Smooth muscle cell (in vitro differentiated cells): ENCODE measurements around the gene CRIM1. TPM values are rescaled to one million over a fixed set of nuclear protein-coding genes. Genes with fewer than 3 reads are reported as not detected.

Experiments
- DNase-seq: peaks from one replicate; lab custom pipeline; 2025; ENCODE audit not compliant: unreplicated experiment; lab: John Stamatoyannopoulos, UW
- H2AFZ ChIP-seq: fragments of 200-600 bp; sonication (generic); 2 replicates; pipeline ENCODE4 v1.6.0; 2016; ENCODE audit warnings: antibody characterized with exemption, low read depth, mild to moderate bottlenecking
- H3F3A ChIP-seq: fragments of 200-600 bp; sonication (generic); 2 replicates; pipeline ENCODE4 v1.6.0; 2017; ENCODE audit warnings: antibody characterized with exemption, low read depth
- H3K27ac ChIP-seq: fragments of 200-600 bp; sonication (generic); 2 replicates; pipeline ENCODE4 v1.5.1; 2016; ENCODE audit warnings: low read depth, mild to moderate bottlenecking
- H3K27me3 ChIP-seq: fragments of 200-600 bp; sonication (generic); 2 replicates; pipeline ENCODE4 v1.6.1; 2016; ENCODE audit warnings: low read depth, mild to moderate bottlenecking
- H3K36me3 ChIP-seq: fragments of 200-600 bp; sonication (generic); 2 replicates; pipeline ENCODE4 v1.5.1; 2016; ENCODE audit warnings: low read depth
- H3K4me1 ChIP-seq: fragments of 200-600 bp; sonication (generic); 2 replicates; pipeline ENCODE4 v1.5.1; 2016; ENCODE audit warnings: low read depth
- H3K4me2 ChIP-seq: fragments of 200-600 bp; sonication (generic); 2 replicates; pipeline ENCODE4 v1.6.0; 2016; ENCODE audit warnings: mild to moderate bottlenecking
- H3K4me3 ChIP-seq: fragments of 200-600 bp; sonication (generic); 2 replicates; pipeline ENCODE4 v1.5.1; 2016; ENCODE audit warnings: mild to moderate bottlenecking
- H3K79me2 ChIP-seq: fragments of 200-600 bp; sonication (generic); 2 replicates; pipeline ENCODE4 v1.6.0; 2016; ENCODE audit warnings: low read depth, mild to moderate bottlenecking
- H3K9ac ChIP-seq: fragments of 200-600 bp; sonication (generic); 2 replicates; pipeline ENCODE4 v1.6.0; 2016; ENCODE audit warnings: low read depth
- H3K9me3 ChIP-seq: fragments of 200-600 bp; sonication (generic); replicated peaks from 2 replicates; pipeline ENCODE4 v1.5.1; 2016; ENCODE audit warnings: low read depth
- H4K20me1 ChIP-seq: fragments of 200-600 bp; sonication (generic); 2 replicates; pipeline ENCODE4 v1.6.0; 2016; ENCODE audit warnings: low read depth
- CTCF ChIP-seq: fragments of 200-600 bp; sonication (generic); IDR thresholded peaks from 2 replicates; pipeline ENCODE4 v1.5.1; 2017; ENCODE audit warnings: borderline replicate concordance, mild to moderate bottlenecking, antibody characterized with exemption; ENCODE audit not compliant: insufficient read depth, poor library complexity, severe bottlenecking
- WGBS: methylation state at CpG from one replicate; pipeline ENCODE4 v1.1.7; 2016; ENCODE audit warnings: low lambda C conversion rate; 5-methylcytosine and 5-hydroxymethylcytosine counted together
- polyA plus RNA-seq: library from polyadenylated mRNA; unstranded; fragments of >200 nt; fragmentation: Nextera tagmentation; extraction: Ambion mirVana; gene quantifications from 2 replicates; pipeline ENCODE4 v1.2.1, GENCODE V29; 2016
- total RNA-seq: library from RNA; depleted of rRNA; stranded (reverse); fragments of >200 nt; gene quantifications from 2 replicates; pipeline ENCODE4 v1.2.3, GENCODE V29; 2014

The CRIM1 gene
- total and polyA plus RNA-seq, 2 experiments from 2014 or later, result 10.1 to 28.0 TPM

GRCh38 chr2:36555789-36556188, 200.2 kb downstream of the CRIM1 start:
- Histone ChIP-seq H3K27ac (no peak overlapping the region), H3K9ac (no peak overlapping the region), H3K36me3 (peaks cover 8% of the 10 kb centered on the region), H3K9me3 (no peaks in the 10 kb centered on the region), H3K4me3 (no peak overlapping the region), H3K4me2 (no peak overlapping the region), H3F3A (peaks cover 9% of the 10 kb centered on the region), H3K4me1 (peaks cover 8% of the 10 kb centered on the region), H3K79me2 (peaks cover 9% of the 10 kb centered on the region), H3K27me3 (no peaks in the 10 kb centered on the region), H2AFZ (no peak overlapping the region), H4K20me1 (no peaks in the 10 kb centered on the region)
- WGBS, result 98% methylated on average over 3 of the region's 3 CpGs
- TF ChIP-seq CTCF, result no peak
- no peak for DNase-seq

- Histone ChIP-seq H3K36me3 (peaks cover 8% of the 10 kb centered on the region), H3K9me3 (no peaks in the 10 kb centered on the region), H3F3A (peaks cover 13% of the 10 kb centered on the region), H4K20me1 (no peaks in the 10 kb centered on the region), H3K4me2 (no peak overlapping the region), H3K4me3 (no peak overlapping the region), H3K27me3 (no peaks in the 10 kb centered on the region), H2AFZ (no peak overlapping the region), H3K79me2 (peaks cover 9% of the 10 kb centered on the region), H3K9ac (no peak overlapping the region), H3K4me1 (peaks cover 16% of the 10 kb centered on the region), H3K27ac (peak overlapping the region; percentile 4)
- DNase-seq, result no peak
- WGBS, result 53% methylated on average over 1 of the region's 1 CpG
- no peak for TF ChIP-seq CTCF
Measured at GRCh38 chr2:36556842-36557241, 201.3 kb downstream of the CRIM1 start.

GRCh38 chr2:36559221-36559942, 203.8 kb downstream of the CRIM1 start:
- TF ChIP-seq CTCF, result no peak
- H3K79me2 ChIP-seq, result peaks cover 9% of the 10 kb centered on the region
- DNase-seq, result no peak
- no peak overlapping the region for H3K4me3 ChIP-seq
- peaks cover 20% of the 10 kb centered on the region for H3F3A ChIP-seq
- WGBS, result 62% methylated on average over 11 of the region's 11 CpGs
- H3K4me2 ChIP-seq, result no peak overlapping the region
- H2AFZ ChIP-seq, result no peak overlapping the region
- H3K9ac ChIP-seq, result no peak overlapping the region
- H3K27me3 ChIP-seq, result no peaks in the 10 kb centered on the region
- H3K27ac ChIP-seq, result peak overlapping the region; percentile 99
- peaks cover 8% of the 10 kb centered on the region for H3K36me3 ChIP-seq
- no peaks in the 10 kb centered on the region for H4K20me1 ChIP-seq
- H3K9me3 ChIP-seq, result no peaks in the 10 kb centered on the region
- H3K4me1 ChIP-seq, result peaks cover 31% of the 10 kb centered on the region

GRCh38 chr2:36560726-36561125, 205.1 kb downstream of the CRIM1 start:
- H3K4me3 ChIP-seq, result no peak overlapping the region
- WGBS, result 84% methylated on average over 5 of the region's 5 CpGs
- no peak overlapping the region for H2AFZ ChIP-seq
- peak overlapping the region; percentile 65 for H3K4me2 ChIP-seq
- H3K36me3 ChIP-seq, result peaks cover 4% of the 10 kb centered on the region
- no peaks in the 10 kb centered on the region for H4K20me1 ChIP-seq
- peaks cover 20% of the 10 kb centered on the region for H3F3A ChIP-seq
- TF ChIP-seq CTCF, result no peak
- no peaks in the 10 kb centered on the region for H3K27me3 ChIP-seq
- no peaks in the 10 kb centered on the region for H3K9me3 ChIP-seq
- peaks cover 31% of the 10 kb centered on the region for H3K4me1 ChIP-seq
- peak overlapping the region; percentile 99 for H3K27ac ChIP-seq
- H3K79me2 ChIP-seq, result peaks cover 13% of the 10 kb centered on the region
- H3K9ac ChIP-seq, result peak overlapping the region; percentile 74
- no peak for DNase-seq
